Nephron (organoid): ENCODE data around the gene TEX54.

Source experiments
- H3K27ac Mint-ChIP-seq, 3 experiments: 2 replicates each; pipeline ENCODE4 v1.8.0; 2020; ENCODE audit warnings: mixed read lengths in 3 of 3, mild to moderate bottlenecking in 2 of 3, moderate library complexity in 1 of 3
- H3K27me3 Mint-ChIP-seq: 2 replicates; pipeline ENCODE4 v1.8.0; 2021; ENCODE audit warnings: low read depth, mild to moderate bottlenecking, moderate library complexity, mixed read lengths
- H3K36me3 Mint-ChIP-seq: 2 replicates; pipeline ENCODE4 v1.8.0; 2020; ENCODE audit warnings: low read depth, mixed read lengths
- H3K4me1 Mint-ChIP-seq: 2 replicates; pipeline ENCODE4 v1.8.0; 2020; ENCODE audit warnings: mixed read lengths
- H3K4me3 Mint-ChIP-seq, 3 experiments: 2 replicates each; pipeline ENCODE4 v1.8.0; 2020; ENCODE audit warnings: mild to moderate bottlenecking in 3 of 3, mixed read lengths in 3 of 3, moderate library complexity in 2 of 3
- H3K9me3 Mint-ChIP-seq: 2 replicates; pipeline ENCODE4 v1.8.0; 2020; ENCODE audit warnings: mixed read lengths
- CTCF ChIP-seq, 3 experiments: fragments of 200-600 bp; sonication (generic); IDR thresholded peaks; one replicate each; pipeline ENCODE4 v1.5.0; 2021; ENCODE audit warnings: antibody characterized with exemption in 3 of 3; ENCODE audit not compliant: unreplicated experiment in 3 of 3

Gene TEX54

DNA sequence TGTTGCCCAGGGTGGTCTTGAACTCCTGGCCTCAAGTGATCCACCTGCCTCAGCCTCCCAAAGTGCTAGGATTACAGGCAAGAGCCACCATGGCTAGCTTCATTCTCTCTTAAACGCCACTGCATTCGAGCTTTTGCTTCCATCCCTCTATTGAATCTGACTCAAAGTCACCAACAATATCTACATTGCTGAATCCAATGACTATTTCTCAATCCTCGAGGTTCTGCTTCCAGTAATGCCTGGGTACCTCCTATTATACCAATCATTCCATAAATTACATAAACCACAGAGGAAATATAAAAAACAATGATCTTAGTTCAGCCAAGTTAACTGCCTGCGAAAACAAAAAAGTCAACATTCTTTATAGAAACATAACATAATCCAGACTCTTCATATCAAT is 15.5 kb downstream of the TEX54 start:
- no peaks in the 10 kb centered on the region for H3K9me3 Mint-ChIP-seq
- H3K27me3 Mint-ChIP-seq: no peaks in the 10 kb centered on the region
- H3K4me3 Mint-ChIP-seq: no peak overlapping the region
- H3K4me1 Mint-ChIP-seq: no peaks in the 10 kb centered on the region
- no peak overlapping the region for H3K27ac Mint-ChIP-seq
- TF ChIP-seq CTCF (IDR thresholded peaks at IDR 0.05; ENCODE audit: unreplicated experiment in 3 of 3): no peak
- H3K36me3 Mint-ChIP-seq: peaks cover 36% of the 10 kb centered on the region

DNA sequence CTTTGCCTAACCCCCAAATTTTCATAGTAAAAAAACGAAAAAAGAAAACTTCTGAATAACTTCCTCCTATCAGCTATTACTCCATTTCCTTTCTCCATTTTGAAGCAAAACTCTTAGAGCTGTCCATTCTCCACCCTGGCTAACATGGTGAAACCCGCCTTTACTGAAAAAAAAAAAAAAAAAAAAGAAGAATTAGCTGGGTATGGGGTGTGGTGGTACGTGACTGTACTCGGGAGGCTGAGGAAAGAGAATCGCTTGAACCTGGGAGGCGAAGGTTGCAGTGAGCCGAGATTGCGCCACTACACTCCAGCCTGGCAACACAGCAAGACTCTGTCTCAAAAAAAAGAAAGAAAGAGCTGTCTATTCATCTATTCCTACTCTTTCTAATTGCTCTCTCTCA is 16.1 kb downstream of the TEX54 start:
- TF ChIP-seq CTCF (IDR thresholded peaks at IDR 0.05; ENCODE audit: unreplicated experiment in 3 of 3): no peak
- no peaks in the 10 kb centered on the region for H3K4me1 Mint-ChIP-seq
- no peaks in the 10 kb centered on the region for H3K27me3 Mint-ChIP-seq
- H3K36me3 Mint-ChIP-seq: peaks cover 36% of the 10 kb centered on the region
- H3K9me3 Mint-ChIP-seq: no peaks in the 10 kb centered on the region
- H3K27ac Mint-ChIP-seq: no peak overlapping the region
- no peak overlapping the region for H3K4me3 Mint-ChIP-seq

GRCh38 chr11:62811659-62812058 is 21.0 kb downstream of the TEX54 start:
- H3K4me3 Mint-ChIP-seq: no peak overlapping the region
- H3K27ac Mint-ChIP-seq: no peak overlapping the region
- TF ChIP-seq CTCF (IDR thresholded peaks at IDR 0.05; ENCODE audit: unreplicated experiment in 3 of 3): no peak
- no peaks in the 10 kb centered on the region for H3K9me3 Mint-ChIP-seq
- peaks cover 16% of the 10 kb centered on the region for H3K36me3 Mint-ChIP-seq
- H3K4me1 Mint-ChIP-seq: peaks cover 2% of the 10 kb centered on the region
- H3K27me3 Mint-ChIP-seq: no peaks in the 10 kb centered on the region

- no peak for TF ChIP-seq CTCF (IDR thresholded peaks at IDR 0.05; ENCODE audit: unreplicated experiment in 3 of 3)
- Mint-ChIP-seq H3K27ac (no peak overlapping the region), H3K27me3 (no peaks in the 10 kb centered on the region), H3K36me3 (peaks cover 12% of the 10 kb centered on the region), H3K9me3 (no peaks in the 10 kb centered on the region), H3K4me1 (peaks cover 9% of the 10 kb centered on the region), H3K4me3 (no peak overlapping the region)
Observed at GRCh38 chr11:62810748-62811147, 21.9 kb downstream of the TEX54 start.

GRCh38 chr11:62806611-62807121 is 26.0 kb downstream of the TEX54 start:
- Mint-ChIP-seq H3K4me3 (peak overlapping the region; percentile 94 to 100 (median 99)), H3K4me1 (peaks cover 29% of the 10 kb centered on the region), H3K27me3 (no peaks in the 10 kb centered on the region)

More at GRCh38 chr11:62806611-62807121, 26.0 kb downstream of the TEX54 start:
- TF ChIP-seq CTCF (IDR thresholded peaks at IDR 0.05; ENCODE audit: unreplicated experiment in 3 of 3): no peak
- Mint-ChIP-seq H3K9me3 (no peaks in the 10 kb centered on the region), H3K36me3 (peaks cover 25% of the 10 kb centered on the region), H3K27ac (peak overlapping the region; percentile 96 to 98 (median 97))
